Hematopoietic multipotent progenitor cell treated with erythropoietin and hydrocortisone succinate and interleukin-3 and kit ligand, for 15 days (in vitro differentiated cells): ENCODE data around the gene SLC7A1.

Source experiments
- DNase-seq: peaks from one replicate; pipeline ENCODE4 v3.0.0-alpha.2; 2015; ENCODE audit warnings: low spot score

Gene SLC7A1

GRCh38 chr13:29529754-29530153 is 65.7 kb downstream of the SLC7A1 start:
- no peak for DNase-seq

DNA sequence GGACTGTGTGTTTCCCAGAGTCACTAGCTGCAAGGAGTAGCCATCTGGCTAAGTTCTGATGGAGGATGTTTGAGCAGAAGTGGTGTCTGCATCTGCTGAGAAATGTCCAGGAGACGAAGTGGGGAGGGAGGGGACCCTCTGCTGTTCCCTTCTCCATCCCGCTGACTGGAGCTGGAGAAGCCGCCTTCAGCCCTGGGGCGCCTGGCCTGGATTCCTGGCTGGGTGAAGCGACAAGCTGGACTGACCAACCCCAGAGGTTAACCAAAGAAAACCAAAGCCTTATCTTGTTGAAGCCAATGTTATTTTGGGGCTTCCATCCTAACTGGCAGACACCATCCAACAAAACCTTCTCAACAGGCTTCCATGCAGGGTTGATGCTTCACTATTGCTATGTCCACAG is 67.6 kb downstream of the SLC7A1 start:
- no peak for DNase-seq

DNA sequence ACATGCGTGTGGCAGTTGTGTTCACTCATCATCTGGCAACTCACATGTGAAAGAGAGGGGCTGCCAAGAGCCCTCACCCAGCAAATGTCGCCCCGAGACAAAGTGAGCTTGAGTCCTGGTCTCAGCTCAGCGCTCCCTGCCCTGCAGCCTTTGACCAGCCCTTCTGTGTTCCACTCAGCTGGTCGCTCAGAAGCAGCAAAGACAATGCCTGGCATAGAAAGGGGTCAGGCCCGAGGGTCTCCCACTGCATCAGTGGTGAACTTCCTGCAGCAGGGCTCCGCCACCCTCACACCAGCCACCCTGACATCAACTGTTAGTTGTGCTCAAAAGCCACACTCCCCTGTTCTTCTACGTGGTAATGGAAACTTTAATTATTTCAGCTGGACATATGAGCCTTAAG is 68.0 kb downstream of the SLC7A1 start:
- DNase-seq = no peak

DNA sequence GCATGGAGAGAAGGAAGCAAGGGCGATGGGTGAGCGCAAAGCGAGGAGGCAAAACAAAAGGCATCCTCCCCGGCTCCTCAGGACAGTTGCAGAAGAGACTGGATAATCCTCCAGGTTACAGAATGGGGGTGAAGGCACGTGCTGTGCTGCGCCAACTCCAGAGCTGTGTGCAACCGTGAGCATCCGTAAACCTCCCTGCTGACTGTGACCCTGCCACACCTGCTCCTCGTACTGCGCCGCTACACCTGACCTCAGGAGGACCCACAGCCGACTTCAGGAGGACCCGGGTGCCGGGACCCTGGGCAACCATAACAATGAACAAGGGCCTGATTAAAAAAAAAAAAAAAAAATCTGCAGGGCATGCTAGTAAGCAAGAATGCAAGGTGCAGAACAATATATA is 68.7 kb downstream of the SLC7A1 start:
- DNase-seq = no peak

DNA sequence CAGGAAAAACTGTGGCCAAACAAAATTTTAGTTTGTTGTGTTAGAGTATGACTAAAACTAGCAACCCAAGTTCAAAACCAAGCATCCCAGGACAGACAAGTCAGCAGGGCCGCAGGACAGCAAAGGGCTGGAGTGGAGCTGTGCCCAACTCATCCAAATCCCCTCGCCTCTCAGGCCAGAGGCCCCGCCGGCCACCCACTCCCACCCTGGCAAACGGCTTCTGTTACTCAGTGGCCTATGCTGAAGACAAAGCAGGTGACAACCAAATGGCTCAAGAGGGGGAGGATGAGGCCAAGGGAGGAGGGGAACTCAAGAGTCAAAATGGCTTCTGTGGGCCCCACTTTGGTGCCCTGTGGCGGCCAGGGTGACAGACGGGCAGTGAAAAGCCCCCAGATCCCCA is 69.7 kb downstream of the SLC7A1 start:
- DNase-seq = no peak

GRCh38 chr13:29524641-29525040 is 70.8 kb downstream of the SLC7A1 start:
- DNase-seq = no peak

DNA sequence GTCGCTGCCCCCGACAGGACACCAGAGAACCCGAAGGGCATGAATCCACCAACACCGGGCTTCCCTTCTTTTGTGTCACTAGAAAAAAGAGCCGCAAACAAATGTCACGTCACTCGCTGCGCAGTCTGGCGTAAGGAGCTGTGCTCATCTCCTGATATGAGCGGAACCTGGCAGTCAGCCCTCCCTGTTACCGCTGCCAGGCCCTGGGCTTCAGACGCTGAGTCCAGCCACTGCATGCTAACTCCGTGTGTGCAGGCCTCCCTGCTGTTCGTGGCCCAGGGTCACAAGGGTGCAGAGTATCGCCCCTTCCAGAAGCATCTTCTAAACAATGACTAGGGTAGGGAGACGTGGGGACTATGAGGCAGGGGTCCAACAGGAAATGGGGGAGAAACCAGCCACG is 71.3 kb downstream of the SLC7A1 start:
- DNase-seq = no peak

DNA sequence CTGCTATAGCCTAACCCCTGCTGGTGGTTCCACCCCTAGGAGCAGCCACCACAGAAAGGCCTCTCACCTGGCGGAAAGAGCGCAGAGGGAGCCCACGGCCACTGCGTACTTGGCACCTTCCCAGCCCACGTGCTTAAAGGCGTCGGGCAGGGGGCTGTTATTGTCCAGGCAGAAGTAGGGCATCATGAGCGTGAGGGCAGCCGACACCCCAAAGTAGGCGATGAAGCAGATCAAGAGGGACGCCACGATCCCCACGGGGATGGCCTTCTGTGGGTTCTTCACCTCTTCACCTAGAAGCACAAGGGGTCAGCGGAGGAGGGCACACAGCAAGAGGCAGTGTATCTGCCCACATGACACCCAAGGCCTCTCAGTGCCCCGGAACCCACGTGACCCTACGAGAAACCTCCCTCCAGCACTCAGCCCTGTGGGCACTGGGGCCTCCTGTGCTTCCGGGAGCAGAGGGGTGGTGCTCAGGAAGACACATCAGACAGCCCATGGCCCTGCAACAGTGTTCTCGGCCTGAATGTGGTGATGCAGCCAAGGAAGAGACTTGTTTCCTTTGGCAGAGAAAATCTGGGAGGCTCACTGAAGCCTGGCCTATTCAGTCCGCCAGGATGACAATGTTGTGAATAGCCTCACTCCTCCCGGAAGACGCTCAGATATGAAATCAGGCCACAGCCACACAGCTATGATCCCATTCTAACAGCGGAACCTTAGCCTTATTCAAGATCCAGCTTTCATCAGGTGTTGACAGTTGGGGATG is 72.1 kb downstream of the SLC7A1 start:
- DNase-seq = no peak

- DNase-seq = no peak
Observed at GRCh38 chr13:29522044-29522685, 73.3 kb downstream of the SLC7A1 start.

DNA sequence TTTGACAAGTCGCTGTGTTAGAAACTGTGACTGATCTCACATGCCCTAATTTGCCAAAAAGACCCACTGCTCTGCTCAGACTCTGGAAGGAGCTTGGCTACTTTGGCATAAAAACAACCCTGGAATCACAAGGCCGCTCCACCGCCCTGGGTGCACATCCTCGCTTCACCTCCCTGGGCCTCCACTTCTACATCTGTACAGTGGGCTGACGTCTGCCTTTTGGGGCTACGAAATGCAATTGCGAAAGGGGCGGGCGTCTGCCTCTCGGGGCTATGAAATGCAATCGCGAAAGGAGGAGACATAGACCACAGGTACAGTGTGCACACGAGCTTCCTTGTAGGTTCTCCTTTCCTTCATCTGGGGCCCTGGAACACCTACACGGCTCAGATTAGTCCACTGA is 74.2 kb downstream of the SLC7A1 start:
- no peak for DNase-seq

DNA sequence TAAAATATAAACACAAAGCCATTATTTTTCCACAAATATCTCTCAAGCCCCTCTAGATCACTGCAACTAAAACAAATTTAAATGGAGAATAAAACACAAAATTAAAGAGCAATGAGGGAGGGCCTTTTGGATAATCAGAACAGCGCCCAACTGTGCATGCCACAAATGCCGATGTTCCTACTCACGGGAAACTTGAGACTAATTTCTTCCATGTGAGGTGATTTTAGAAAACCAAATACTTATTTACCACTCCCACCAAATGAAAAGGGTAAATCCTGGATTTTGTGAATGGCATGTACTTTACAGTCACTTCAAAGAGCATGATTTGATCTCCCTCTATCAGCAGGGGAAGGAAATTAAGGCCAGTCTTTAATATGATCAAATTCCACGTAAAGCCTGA is 74.8 kb downstream of the SLC7A1 start:
- DNase-seq = no peak

GRCh38 chr13:29519921-29520320 is 75.6 kb downstream of the SLC7A1 start:
- DNase-seq = no peak

DNA sequence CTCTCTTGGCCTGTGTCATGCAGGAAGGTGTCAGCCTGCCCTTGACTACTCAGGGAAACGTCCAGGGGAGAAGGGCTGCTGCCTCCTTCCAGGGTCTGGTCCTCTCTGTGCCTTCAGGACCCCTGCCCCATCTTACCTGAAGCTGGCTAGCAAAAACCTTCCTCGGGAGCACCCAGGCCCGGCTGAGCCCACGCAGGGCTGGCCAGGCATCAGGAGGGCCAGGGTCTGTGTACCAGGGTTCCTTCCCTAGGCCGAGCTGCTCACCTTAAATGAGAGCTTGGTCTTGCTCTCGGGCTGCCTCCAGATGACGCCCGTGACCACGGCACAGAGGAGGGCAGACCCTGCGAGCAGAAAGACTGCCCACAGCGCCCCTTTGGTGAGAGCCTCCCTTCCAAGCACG is 78.6 kb downstream of the SLC7A1 start:
- DNase-seq = no peak

- DNase-seq = no peak
Observed at GRCh38 chr13:29516012-29516411, 79.5 kb downstream of the SLC7A1 start.

DNA sequence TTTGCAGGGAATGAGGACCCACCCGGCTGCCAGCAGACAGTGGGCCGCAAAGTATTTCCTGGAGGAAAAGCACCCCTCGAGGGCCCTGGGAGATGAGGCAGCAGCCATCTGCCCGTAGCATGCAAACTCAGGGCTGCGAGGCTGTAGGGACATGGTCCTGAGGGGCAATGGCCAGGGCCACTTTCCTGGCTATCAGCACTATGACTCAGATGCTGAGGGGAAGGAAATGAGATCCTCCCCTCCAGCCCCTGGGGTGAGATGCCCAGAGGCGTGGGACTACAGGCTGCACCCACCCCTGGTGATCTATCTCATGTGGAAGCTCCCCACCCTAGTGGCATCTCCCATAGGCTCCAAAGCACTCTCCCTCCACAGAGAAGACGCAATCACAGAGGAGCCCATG is 80.1 kb downstream of the SLC7A1 start:
- DNase-seq = no peak

- no peak for DNase-seq
Observed at GRCh38 chr13:29514720-29515310, 80.7 kb downstream of the SLC7A1 start.

DNA sequence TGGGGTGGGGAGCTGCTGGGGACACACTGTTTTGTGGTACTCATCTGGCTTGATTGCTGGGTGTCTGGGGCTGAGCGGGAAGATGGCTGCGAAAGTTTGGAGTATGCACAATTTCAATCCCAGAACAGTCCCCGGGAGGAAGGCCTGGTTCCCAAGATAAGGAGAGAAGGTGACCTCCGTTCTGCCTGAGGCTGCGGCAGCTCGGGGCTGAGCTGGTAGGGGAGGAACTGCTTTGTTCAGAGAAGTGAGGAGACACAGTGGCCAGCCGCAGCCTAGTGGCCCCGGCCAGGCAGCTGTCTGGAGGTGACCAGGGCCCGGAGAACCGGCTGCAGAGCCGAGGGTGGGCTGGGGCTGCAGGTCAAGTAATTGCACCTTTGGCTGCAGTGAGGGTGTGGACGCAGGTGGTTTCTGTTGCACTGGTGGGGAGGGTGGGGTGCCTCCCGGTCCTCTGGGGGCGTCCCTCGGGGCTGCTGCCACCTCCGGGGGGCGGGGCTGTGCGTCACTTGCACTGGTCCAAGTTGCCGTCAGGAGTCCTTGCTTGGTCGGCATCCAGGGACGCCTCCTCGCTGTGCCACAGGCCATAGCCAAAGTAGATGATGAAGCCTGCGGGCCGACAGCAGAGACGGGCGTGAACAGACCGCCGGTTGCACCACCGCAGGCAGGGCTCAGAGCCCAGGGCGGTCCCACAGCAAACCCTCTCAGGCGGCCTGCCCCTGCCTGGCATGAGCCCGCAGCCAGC is 81.3 kb downstream of the SLC7A1 start:
- no peak for DNase-seq

DNA sequence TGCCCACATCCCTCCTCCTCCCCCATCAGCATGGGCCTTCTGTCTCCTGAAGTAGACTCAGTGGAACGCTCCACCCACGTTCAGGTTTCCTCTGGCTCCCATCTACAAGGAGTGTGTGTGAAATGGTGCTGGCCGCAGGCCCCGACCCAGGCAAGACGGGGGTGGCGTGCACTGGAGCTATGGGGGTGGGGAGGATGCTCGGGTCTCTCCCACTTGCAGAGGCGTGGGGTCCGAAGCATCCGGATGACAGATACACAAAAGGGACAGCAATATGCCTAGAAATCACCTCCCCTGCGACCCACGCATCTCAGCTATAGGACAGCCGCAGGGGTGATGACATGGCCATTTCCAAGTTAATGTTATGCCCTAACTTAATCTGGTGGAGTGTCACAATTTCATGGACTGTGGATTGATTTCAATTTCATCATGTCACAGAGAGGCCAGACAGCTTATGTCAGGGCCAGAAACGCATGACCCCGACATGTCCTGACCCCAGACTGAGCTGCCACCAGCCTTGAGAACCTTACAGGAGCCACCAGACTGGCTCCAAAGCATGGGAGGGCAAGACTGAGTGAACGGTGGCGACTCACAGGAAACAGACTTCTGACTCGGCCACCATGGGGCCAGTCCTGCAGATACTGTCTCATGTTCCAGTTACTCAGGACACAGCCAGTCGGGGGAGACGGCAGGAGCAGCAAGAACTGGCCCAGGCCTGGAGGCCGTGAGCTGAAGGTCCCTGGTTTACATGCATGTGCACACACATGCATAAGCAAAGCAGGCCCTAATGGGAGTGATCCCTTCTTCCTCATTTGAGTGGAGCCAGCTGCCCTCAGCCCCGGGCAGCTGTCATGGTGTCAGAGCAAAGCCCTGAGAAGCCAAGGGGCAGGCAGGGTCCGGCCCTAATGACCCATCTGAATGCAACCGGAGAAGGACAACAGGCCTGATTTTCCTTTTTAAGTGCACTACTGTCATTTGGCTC is 82.2 kb downstream of the SLC7A1 start:
- no peak for DNase-seq

DNA sequence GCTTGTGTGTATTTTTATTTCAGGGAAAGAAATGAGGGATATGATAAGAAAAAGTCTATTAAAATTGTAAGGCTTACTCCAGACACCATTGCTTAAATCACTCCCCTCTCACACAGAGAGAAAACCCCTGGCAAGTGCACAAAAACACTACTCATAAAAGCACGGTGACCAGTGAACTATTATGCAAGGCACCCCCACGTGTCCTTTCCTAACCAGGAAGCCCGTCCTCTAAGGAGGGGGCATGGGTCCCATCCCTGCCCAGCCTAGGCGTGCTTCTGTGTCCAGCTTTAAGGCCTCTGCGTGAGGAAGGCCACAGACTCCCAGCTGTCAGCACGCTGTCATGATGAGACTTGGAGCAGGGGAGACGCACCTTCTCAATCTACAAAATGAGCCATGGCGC is 83.5 kb downstream of the SLC7A1 start:
- DNase-seq = no peak

DNA sequence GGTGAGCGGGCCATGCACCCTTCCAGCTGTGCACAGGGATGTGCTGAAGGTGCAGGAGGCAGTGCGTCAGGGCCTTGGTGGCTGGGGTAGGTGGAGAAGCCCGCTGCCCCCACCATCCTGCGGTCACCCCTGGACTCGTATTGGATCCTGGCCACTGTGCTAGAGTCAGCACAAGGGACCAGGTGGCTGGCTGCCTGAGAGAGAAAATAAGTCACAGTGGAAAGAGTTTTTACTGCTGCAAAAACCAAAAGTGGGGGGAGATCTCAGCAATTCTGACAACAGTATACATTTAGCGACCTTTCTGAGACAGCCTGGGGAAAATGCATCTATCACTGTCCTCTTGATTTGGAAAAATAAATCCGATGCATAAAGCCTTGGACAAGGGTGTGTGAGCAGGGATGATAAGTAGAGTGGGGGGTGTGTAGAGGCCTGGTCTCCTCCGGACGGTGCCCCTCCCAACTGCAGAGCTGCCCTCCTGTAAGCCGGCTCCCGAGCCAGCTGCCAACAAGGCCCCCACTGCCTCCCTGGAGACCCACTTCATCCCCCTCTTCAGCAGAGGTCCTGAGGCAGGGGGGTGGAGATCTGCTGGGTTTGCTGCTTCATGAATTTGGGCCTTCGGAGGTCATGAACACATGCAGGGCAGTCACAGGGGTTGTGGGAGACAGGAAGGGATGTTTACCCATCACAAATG is 84.2 kb downstream of the SLC7A1 start:
- no peak for DNase-seq

- no peak for DNase-seq
Observed at GRCh38 chr13:29510651-29511084, 84.8 kb downstream of the SLC7A1 start.
